Stomach (tissue), 9 donors: ENCODE data around the gene ANKRD11. TPM values are rescaled to one million over a fixed set of nuclear protein-coding genes. Genes with fewer than 3 reads are reported as not detected.

ENCODE experiments used
- DNase-seq, 2 donors: peaks; one replicate each; pipeline versions ENCODE4 v3.0.0 to v3.0.0-alpha.2; 2013 to 2019
- H3K27ac ChIP-seq, 5 donors: fragments of 200-600 bp in 4 of 5; sonication (generic) in 4 of 5; one replicate each; pipeline ENCODE4 v1.5.1; 2013 to 2019; ENCODE audit warnings: mild to moderate bottlenecking in 1 of 5, moderate library complexity in 1 of 5
- H3K27me3 ChIP-seq, 3 donors: fragments of 200-600 bp; sonication (generic); one replicate each; pipeline ENCODE4 v1.5.1; 2017 to 2019; ENCODE audit warnings: mixed run types in 1 of 3
- H3K36me3 ChIP-seq, 4 donors: fragments of 200-600 bp; sonication (generic); 1 replicate in 3 of 4; 2 replicates in 1 of 4; pipeline ENCODE4 v1.5.1; 2016 to 2019
- H3K4me1 ChIP-seq, 4 donors: fragments of 200-600 bp; sonication (generic); one replicate each; pipeline ENCODE4 v1.5.1; 2016 to 2019
- H3K4me3 ChIP-seq, 4 donors: fragments of 200-600 bp; sonication (generic) in 3 of 4; one replicate each; pipeline ENCODE4 v1.5.1; 2016 to 2019; ENCODE audit warnings: mild to moderate bottlenecking in 1 of 4
- H3K9me3 ChIP-seq, 4 donors: fragments of 200-600 bp; sonication (generic); one replicate each; pipeline ENCODE4 v1.5.1; 2016 to 2019
- EP300 ChIP-seq: sonication (generic); formaldehyde crosslinking; IDR thresholded peaks from one replicate; pipeline ENCODE4 v1.6.1; 2017; ENCODE audit warnings: antibody characterized with exemption
- POLR2A ChIP-seq, 4 donors: fragments of 450-650 bp; IDR thresholded peaks; one replicate each; pipeline ENCODE4 v1.6.1; 2016; ENCODE audit warnings: antibody characterized with exemption in 4 of 4, control low read depth in 2 of 4, mild to moderate bottlenecking in 1 of 4, moderate library complexity in 1 of 4
- POLR2AphosphoS5 ChIP-seq, 3 donors: sonication (generic); formaldehyde crosslinking; IDR thresholded peaks; one replicate each; pipeline ENCODE4 v1.6.1; 2016; ENCODE audit warnings: antibody characterized with exemption in 3 of 3
- WGBS, 5 donors: extraction: QIAGEN DNeasy Blood & Tissue Kit in 3 of 5; methylation state at CpG; one replicate each; pipeline versions ENCODE4 v1.1.5 to v1.1.7; 2013 to 2018; 5-methylcytosine and 5-hydroxymethylcytosine counted together
- intact Hi-C: fragments of 100-400 bp; cut with DNase I; formaldehyde crosslinking; loops from one replicate; pipeline ENCODE4 v1.15.1; 2023; ENCODE audit warnings: low total_unique reads
- polyA plus RNA-seq, 3 donors: library from polyadenylated mRNA; stranded (reverse); fragments of 200-250 nt; gene quantifications; one replicate each; pipeline ENCODE4 v1.2.3, GENCODE V29; 2013
- total RNA-seq, 5 donors: library from RNA; depleted of rRNA; stranded (reverse); fragments of >200 nt; gene quantifications; one replicate each; pipeline versions ENCODE4 v1.1.0 to v1.2.3, GENCODE V29; 2014 to 2016
- TF ChIP-seq, protein P1 (sequence below), 7 experiments: fragments of 450-650 bp in 4 of 7; fragments of 200-600 bp in 3 of 7; sonication (generic) in 3 of 7; IDR thresholded peaks; one replicate each; pipeline ENCODE4 v1.5.1; 2016 to 2019; ENCODE audit warnings: antibody characterized with exemption in 7 of 7, control low read depth in 2 of 7, mild to moderate bottlenecking in 1 of 7
- donor health status: healthy with polysubstance abuse.
- donor health status: Bipolar disorder and iron deficiency.
- donor health status: healthy.

Gene ANKRD11
- total and polyA plus RNA-seq, 8 donors = 25.4 to 350 (median 88.7) TPM

DNA sequence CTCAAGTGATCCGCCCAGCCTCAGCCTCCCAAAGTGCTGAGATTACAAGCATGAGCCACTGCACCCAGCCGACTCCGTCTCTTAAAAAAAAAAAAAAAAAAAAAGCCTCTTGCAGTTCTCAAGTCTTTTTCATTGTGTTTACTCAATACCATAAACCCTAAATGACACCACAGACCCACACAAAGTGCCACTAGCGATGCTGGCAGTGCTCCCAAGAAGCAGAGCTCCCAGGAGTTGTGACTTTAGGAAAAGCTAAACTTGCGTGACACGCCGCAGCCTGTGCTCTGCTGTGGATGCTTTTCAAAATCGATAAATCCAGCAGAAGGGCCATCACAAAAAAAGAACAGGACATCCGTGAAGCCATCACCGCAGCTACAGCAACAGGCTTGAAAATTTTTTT is 114.7 kb downstream of the ANKRD11 start:
- DNase-seq = no peak
- 92 to 97% (median 96%) methylated on average over 10 of the region's 10 CpGs for WGBS, 5 donors
- Histone ChIP-seq H3K36me3 (peaks cover 0 to 18% (median 11%) of the 10 kb centered on the region in 4 donors), H3K27me3 (no peaks in the 10 kb centered on the region), H3K9me3 (peaks cover 0 to 9% (median 3%) of the 10 kb centered on the region in 4 donors), H3K4me3 (no peak overlapping the region), H3K27ac (peak overlapping the region in 1 of 5 donors; percentile 81), H3K4me1 (peaks cover 20 to 94% (median 58%) of the 10 kb centered on the region in 4 donors)
- intact Hi-C loops = no loop called here
- TF ChIP-seq POLR2AphosphoS5 (IDR thresholded peaks at IDR 0.05) = no peak
- TF ChIP-seq, protein P1, sequence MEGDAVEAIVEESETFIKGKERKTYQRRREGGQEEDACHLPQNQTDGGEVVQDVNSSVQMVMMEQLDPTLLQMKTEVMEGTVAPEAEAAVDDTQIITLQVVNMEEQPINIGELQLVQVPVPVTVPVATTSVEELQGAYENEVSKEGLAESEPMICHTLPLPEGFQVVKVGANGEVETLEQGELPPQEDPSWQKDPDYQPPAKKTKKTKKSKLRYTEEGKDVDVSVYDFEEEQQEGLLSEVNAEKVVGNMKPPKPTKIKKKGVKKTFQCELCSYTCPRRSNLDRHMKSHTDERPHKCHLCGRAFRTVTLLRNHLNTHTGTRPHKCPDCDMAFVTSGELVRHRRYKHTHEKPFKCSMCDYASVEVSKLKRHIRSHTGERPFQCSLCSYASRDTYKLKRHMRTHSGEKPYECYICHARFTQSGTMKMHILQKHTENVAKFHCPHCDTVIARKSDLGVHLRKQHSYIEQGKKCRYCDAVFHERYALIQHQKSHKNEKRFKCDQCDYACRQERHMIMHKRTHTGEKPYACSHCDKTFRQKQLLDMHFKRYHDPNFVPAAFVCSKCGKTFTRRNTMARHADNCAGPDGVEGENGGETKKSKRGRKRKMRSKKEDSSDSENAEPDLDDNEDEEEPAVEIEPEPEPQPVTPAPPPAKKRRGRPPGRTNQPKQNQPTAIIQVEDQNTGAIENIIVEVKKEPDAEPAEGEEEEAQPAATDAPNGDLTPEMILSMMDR (IDR thresholded peaks at IDR 0.05) = no peak
- no peak for TF ChIP-seq POLR2A (IDR thresholded peaks at IDR 0.05)
- TF ChIP-seq EP300 = no peak

DNA sequence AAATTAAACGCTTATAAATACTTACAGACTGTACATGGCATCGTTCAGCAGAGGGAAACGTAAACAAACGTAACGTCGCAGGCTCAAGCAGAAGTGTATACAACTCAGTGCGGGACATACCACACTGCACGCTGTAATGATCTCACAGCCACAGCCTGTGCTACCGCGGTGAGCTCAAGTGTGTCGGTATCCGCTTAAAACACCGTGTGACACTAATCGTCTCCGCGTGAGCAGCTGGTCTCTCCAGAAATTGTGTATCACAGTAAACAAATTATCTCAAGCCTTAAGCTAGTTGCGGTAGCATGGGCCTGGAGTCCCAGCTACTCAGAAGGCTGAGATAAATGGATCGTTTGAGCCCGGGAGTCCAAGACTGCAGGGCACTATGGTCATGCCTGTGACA is 115.3 kb downstream of the ANKRD11 start:
- Histone ChIP-seq H3K9me3 (peaks cover 0 to 9% (median 3%) of the 10 kb centered on the region in 4 donors), H3K27me3 (no peaks in the 10 kb centered on the region), H3K36me3 (peaks cover 0 to 20% (median 11%) of the 10 kb centered on the region in 4 donors), H3K27ac (peak overlapping the region in 1 of 5 donors; percentile 72), H3K4me3 (no peak overlapping the region), H3K4me1 (peaks cover 20 to 94% (median 60%) of the 10 kb centered on the region in 4 donors)
- TF ChIP-seq POLR2AphosphoS5 (IDR thresholded peaks at IDR 0.05) (peak in 1 of 3 donors; percentile 67), POLR2A (IDR thresholded peaks at IDR 0.05) (no peak), EP300 (peak; percentile 65)
- TF ChIP-seq, protein P1 (IDR thresholded peaks at IDR 0.05) = no peak
- DNase-seq = peak in 1 of 2 donors; percentile 68
- intact Hi-C loops = no loop called here
- WGBS, 5 donors = 72 to 85% (median 81%) methylated on average over 18 to 19 of the region's 19 CpGs

DNA sequence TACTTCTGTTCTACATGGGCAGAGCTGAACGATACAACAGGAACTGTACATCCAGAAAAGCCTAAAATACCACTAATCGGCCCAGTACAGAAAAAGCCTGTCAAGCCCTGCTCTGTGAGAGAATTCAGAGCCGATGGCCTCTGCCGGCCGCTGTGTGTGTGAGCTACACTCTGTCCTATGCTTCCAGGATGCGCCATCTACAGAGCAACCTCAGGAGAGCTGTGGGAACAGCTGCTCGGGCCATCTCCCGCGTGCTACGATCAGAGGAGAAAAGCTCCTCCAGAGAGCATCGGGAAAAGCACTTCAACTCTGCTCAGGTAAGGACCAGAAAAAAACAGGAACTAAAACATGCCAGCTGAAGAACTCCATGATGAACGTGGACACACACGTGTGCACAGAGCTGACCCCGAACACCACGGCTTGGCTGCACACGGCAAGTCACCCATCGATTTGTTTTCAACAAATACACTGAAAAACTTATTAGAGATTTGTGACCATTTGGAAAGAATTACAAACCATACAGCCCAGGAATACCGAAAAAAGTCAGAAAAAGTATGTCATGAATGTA is 115.9 kb downstream of the ANKRD11 start:
- peak overlapping the region in 2 of 5 donors; percentile 44 to 72 for H3K27ac ChIP-seq
- WGBS, 5 donors = 64 to 82% (median 71%) methylated on average over 18 of the region's 18 CpGs
- H3K9me3 ChIP-seq = peaks cover 0 to 9% (median 3%) of the 10 kb centered on the region in 4 donors
- H3K4me1 ChIP-seq = peaks cover 15 to 94% (median 61%) of the 10 kb centered on the region in 4 donors
- intact Hi-C loops = no loop called here
- peak in 1 of 2 donors; percentile 62 for DNase-seq
- no peaks in the 10 kb centered on the region for H3K27me3 ChIP-seq
- TF ChIP-seq POLR2AphosphoS5 (IDR thresholded peaks at IDR 0.05) (no peak), EP300 (no peak), POLR2A (IDR thresholded peaks at IDR 0.05) (no peak)
- TF ChIP-seq, protein P1 (IDR thresholded peaks at IDR 0.05) = no peak
- H3K36me3 ChIP-seq = peaks cover 0 to 22% (median 11%) of the 10 kb centered on the region in 4 donors
- no peak overlapping the region for H3K4me3 ChIP-seq

DNA sequence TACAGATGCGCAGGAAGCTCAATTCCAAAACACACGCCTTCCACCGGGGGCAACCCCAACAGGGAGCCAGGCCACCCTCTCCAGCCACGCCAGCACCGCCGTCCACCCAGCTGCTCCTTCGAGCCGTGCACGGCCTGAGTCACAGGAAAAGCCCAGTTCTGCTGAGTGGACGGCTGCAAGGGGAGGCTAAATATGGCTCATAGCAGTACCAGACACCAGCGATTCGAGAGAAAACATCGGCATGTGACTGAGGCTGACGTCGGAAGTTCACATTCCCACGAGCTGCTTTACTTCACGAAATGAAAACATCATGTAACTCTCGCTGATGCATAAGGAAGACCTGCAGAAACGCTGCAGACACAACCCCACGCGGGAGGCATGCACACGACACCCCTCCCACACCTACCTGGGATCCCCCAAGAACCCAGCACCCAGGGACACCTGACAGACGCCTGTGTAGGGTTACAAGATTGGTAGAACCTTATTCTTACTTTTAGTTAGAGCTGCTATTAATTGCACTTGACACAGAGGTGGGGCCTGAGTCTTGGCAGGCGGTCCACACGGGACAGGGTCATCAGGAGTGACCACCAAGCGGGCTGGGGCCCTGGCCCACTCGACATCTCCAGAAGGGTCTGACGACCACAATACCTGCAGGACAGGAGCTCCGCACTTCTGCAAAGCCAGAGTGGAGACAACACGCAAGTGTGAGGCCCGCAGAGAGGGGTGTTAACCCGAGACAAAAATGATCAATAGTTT is 116.8 kb downstream of the ANKRD11 start:
- peaks cover 0 to 9% (median 3%) of the 10 kb centered on the region in 4 donors for H3K9me3 ChIP-seq
- intact Hi-C loops = no loop called here
- H3K27me3 ChIP-seq = no peaks in the 10 kb centered on the region
- DNase-seq = peak in 1 of 2 donors; percentile 60
- H3K27ac ChIP-seq = peak overlapping the region in 3 of 5 donors; percentile 12 to 72 (median 44)
- no peak overlapping the region for H3K4me3 ChIP-seq
- TF ChIP-seq, protein P1 (IDR thresholded peaks at IDR 0.05) = no peak
- TF ChIP-seq EP300 (peak; percentile 51), POLR2A (IDR thresholded peaks at IDR 0.05) (no peak), POLR2AphosphoS5 (IDR thresholded peaks at IDR 0.05) (peak in 2 of 3 donors; percentile 24 to 39)
- WGBS, 5 donors = 75 to 88% (median 87%) methylated on average over 32 of the region's 32 CpGs
- H3K4me1 ChIP-seq = peaks cover 13 to 94% (median 64%) of the 10 kb centered on the region in 4 donors
- peaks cover 0 to 22% (median 11%) of the 10 kb centered on the region in 4 donors for H3K36me3 ChIP-seq
